Upper lobe of left lung (tissue), 6 donors: ENCODE data around the gene DENND5A. TPM values are rescaled to one million over a fixed set of nuclear protein-coding genes. Genes with fewer than 3 reads are reported as not detected.

Experiments used
- ATAC-seq, 2 donors: fragments of 200-7000 bp; cut with Tn5 transposase; one replicate each; pipeline ENCODE4 v1.9.1; 2022; ENCODE audit warnings: mild to moderate bottlenecking in 2 of 2, moderate library complexity in 2 of 2; ENCODE audit not compliant: low FRiP score in 2 of 2
- DNase-seq, 2 donors: peaks; one replicate each; pipeline ENCODE4 v3.0.0-alpha.2; 2019 to 2020
- H3K27ac ChIP-seq, 4 donors: fragments of 200-600 bp; sonication (generic); one replicate each; pipeline ENCODE4 v1.5.1; 2016 to 2019
- H3K27me3 ChIP-seq, 4 donors: fragments of 200-600 bp; sonication (generic); one replicate each; pipeline ENCODE4 v1.5.1; 2017 to 2019
- H3K36me3 ChIP-seq, 4 donors: fragments of 200-600 bp; sonication (generic); one replicate each; pipeline ENCODE4 v1.5.1; 2016 to 2019
- H3K4me1 ChIP-seq, 4 donors: fragments of 200-600 bp; sonication (generic); one replicate each; pipeline ENCODE4 v1.5.1; 2018 to 2019
- H3K4me3 ChIP-seq, 4 donors: fragments of 200-600 bp; sonication (generic); one replicate each; pipeline ENCODE4 v1.5.1; 2017 to 2019; ENCODE audit warnings: mild to moderate bottlenecking in 2 of 4, moderate library complexity in 1 of 4
- H3K9me3 ChIP-seq, 4 donors: fragments of 200-600 bp; sonication (generic); one replicate each; pipeline ENCODE4 v1.5.1; 2018 to 2019
- CTCF ChIP-seq, 6 experiments: fragments of 450-650 bp in 4 of 6; fragments of 200-600 bp in 2 of 6; sonication (generic) in 2 of 6; IDR thresholded peaks; one replicate each; pipeline ENCODE4 v1.5.1; 2016 to 2019; ENCODE audit warnings: antibody characterized with exemption in 6 of 6
- EP300 ChIP-seq, 4 donors: sonication (generic); formaldehyde crosslinking; IDR thresholded peaks; one replicate each; pipeline ENCODE4 v1.5.1; 2017; ENCODE audit warnings: antibody characterized with exemption in 4 of 4, control low read depth in 2 of 4
- POLR2A ChIP-seq, 4 donors: fragments of 450-650 bp; IDR thresholded peaks; one replicate each; pipeline ENCODE4 v1.5.1; 2016 to 2017; ENCODE audit warnings: antibody characterized with exemption in 4 of 4, mild to moderate bottlenecking in 2 of 4
- POLR2AphosphoS5 ChIP-seq, 2 donors: sonication (generic); formaldehyde crosslinking; IDR thresholded peaks; one replicate each; pipeline ENCODE4 v1.5.1; 2017; ENCODE audit warnings: antibody characterized with exemption in 2 of 2
- WGBS, 2 donors: methylation state at CpG; one replicate each; pipeline ENCODE4 v1.1.5; 2017 to 2018; 5-methylcytosine and 5-hydroxymethylcytosine counted together
- total RNA-seq, 6 donors: library from RNA; depleted of rRNA in 4 of 6; stranded (reverse); fragments of >200 nt in 4 of 6; gene quantifications; one replicate each; pipeline versions ENCODE4 v1.1.0 to v1.2.1, GENCODE V29; 2016 to 2021
- donor health status: DM: no; HTN: no; CAD: no; lungs with moderate emphysema.
- donor health status: DM: no; HTN: yes; CAD: no; lungs with severe emphysema.

DENND5A gene
- total RNA-seq, 6 donors from 2014 or later = 84.4 to 159 (median 98.8) TPM

GRCh38 chr11:9280655-9281301 is 15.6 kb upstream of the DENND5A start:
- DNase-seq = no peak

DNA sequence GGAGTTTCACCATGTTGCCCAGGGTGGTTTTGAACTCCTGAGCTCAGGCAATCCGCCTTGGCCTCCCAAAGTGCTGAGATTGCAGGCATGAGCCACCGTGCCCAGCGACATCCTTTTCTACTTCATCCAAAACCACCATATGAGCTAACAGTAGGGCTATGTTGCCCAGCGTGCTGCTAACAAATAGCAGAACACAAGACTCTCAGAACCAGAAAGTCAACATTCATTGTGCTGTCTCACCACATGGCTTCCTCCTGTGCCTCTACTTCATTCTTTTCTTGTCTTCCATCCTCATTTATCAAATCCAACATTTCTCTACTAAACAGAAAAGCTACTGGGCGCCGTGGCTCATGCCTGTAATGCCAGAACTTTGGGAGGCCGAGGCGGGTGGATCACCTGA is 12.0 kb upstream of the DENND5A start:
- no peak for DNase-seq
- no peak for ATAC-seq
- Histone ChIP-seq H3K36me3 (peaks cover 0 to 12% (median 2%) of the 10 kb centered on the region in 4 donors), H3K4me3 (no peak overlapping the region), H3K4me1 (peaks cover 5 to 20% (median 6%) of the 10 kb centered on the region in 4 donors), H3K27me3 (no peaks in the 10 kb centered on the region), H3K9me3 (no peaks in the 10 kb centered on the region), H3K27ac (no peak overlapping the region)
- TF ChIP-seq POLR2A (IDR thresholded peaks at IDR 0.05) = no peak
- no peak for TF ChIP-seq CTCF (IDR thresholded peaks at IDR 0.05)
- TF ChIP-seq POLR2AphosphoS5 (IDR thresholded peaks at IDR 0.05) = no peak
- 93 to 97% methylated on average over 8 of the region's 8 CpGs for WGBS, 2 donors

More at GRCh38 chr11:9280655-9281301, 15.6 kb upstream of the DENND5A start:
- H3K36me3 ChIP-seq = peaks cover 0 to 26% (median 5%) of the 10 kb centered on the region in 4 donors
- H3K27ac ChIP-seq = no peak overlapping the region
- H3K9me3 ChIP-seq = no peaks in the 10 kb centered on the region
- H3K4me1 ChIP-seq = peaks cover 0 to 8% (median 2%) of the 10 kb centered on the region in 4 donors
- H3K27me3 ChIP-seq = no peaks in the 10 kb centered on the region
- TF ChIP-seq POLR2A (IDR thresholded peaks at IDR 0.05) = no peak
- TF ChIP-seq EP300 (IDR thresholded peaks at IDR 0.05) = no peak
- TF ChIP-seq POLR2AphosphoS5 (IDR thresholded peaks at IDR 0.05) = no peak
- no peak for TF ChIP-seq CTCF (IDR thresholded peaks at IDR 0.05)
- WGBS, 2 donors = 51 to 52% methylated on average over 4 of the region's 4 CpGs
- no peak overlapping the region for H3K4me3 ChIP-seq
- no peak for ATAC-seq

DNA sequence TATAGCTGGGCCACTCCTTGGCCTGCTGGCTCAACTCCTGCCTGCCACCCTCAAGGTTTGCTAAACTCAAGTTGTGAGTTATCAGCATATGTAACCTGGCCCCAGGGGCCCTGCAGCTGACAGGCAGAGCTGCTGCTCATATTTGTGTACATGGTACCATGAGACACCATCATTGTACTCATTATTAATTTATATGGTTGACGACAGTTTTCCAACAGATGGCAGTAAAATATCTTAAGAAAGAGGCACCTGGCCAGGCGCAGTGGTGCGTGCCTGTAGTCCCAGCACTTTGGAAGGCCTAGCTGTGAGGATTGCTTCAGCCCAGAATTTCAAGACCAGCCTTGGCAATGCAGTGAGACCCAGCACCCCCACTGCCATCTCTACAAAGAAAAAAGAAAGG is 11.4 kb upstream of the DENND5A start:
- 93 to 95% methylated on average over 3 of the region's 3 CpGs for WGBS, 2 donors

DNA sequence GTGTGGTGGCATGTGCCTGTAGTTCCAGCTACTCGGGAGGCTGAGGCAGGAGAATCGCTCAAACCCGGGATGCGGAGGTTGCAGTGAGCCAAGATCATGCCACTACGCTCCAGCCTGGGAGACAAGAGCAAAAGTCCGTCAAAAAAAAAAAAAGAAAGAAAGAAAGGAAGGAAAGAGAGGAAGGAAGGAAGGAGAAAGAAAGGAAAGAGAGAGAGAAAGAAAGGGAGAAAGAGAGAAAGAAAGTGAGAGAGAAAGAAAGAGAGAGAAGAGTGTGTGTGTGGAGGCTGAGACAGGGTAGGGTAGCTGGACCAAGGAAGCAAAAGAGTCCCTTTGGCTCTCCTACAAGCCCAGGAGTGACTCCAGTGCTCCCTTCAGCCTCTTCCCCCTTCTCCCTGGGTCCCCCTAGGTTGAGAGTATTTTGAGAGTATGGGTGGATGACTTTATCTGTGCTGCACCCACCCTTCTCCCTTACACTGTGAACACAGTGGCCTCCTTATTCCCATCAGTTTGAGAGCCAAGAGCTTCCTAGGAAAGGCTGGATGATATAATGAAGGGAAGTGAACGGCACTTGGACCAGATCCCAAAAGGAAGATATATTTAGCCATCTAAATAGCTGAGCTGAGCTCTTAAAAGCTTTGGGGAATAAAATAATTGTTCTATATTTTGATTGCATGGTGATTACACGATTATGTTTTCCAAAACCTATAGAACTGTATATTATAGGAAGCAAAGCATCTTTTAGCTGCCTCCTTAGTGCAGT is 9.5 kb upstream of the DENND5A start:
- H3K27me3 ChIP-seq = no peaks in the 10 kb centered on the region
- no peak for DNase-seq
- WGBS, 2 donors = 75 to 77% methylated on average over 8 of the region's 8 CpGs
- peak in 1 of 2 donors; percentile 12 for ATAC-seq
- H3K4me1 ChIP-seq = peaks cover 0 to 12% (median 6%) of the 10 kb centered on the region in 4 donors
- peak overlapping the region in 2 of 4 donors; percentile 9 to 77 for H3K27ac ChIP-seq
- TF ChIP-seq EP300 (IDR thresholded peaks at IDR 0.05) (no peak), POLR2A (IDR thresholded peaks at IDR 0.05) (no peak), CTCF (IDR thresholded peaks at IDR 0.05) (no peak), POLR2AphosphoS5 (IDR thresholded peaks at IDR 0.05) (no peak)
- H3K36me3 ChIP-seq = peaks cover 0 to 3% (median 0%) of the 10 kb centered on the region in 4 donors
- H3K4me3 ChIP-seq = no peak overlapping the region
- no peaks in the 10 kb centered on the region for H3K9me3 ChIP-seq

More for the DNA sequence above, 11.4 kb upstream of the DENND5A start:
- no peak for ATAC-seq
- no peak overlapping the region for H3K27ac ChIP-seq
- H3K9me3 ChIP-seq = no peaks in the 10 kb centered on the region
- no peaks in the 10 kb centered on the region for H3K27me3 ChIP-seq
- DNase-seq = no peak
- no peak overlapping the region for H3K4me3 ChIP-seq
- H3K36me3 ChIP-seq = peaks cover 0 to 9% (median 2%) of the 10 kb centered on the region in 4 donors
- peaks cover 5 to 20% (median 6%) of the 10 kb centered on the region in 4 donors for H3K4me1 ChIP-seq
- TF ChIP-seq CTCF (IDR thresholded peaks at IDR 0.05) (no peak), POLR2A (IDR thresholded peaks at IDR 0.05) (no peak), POLR2AphosphoS5 (IDR thresholded peaks at IDR 0.05) (no peak), EP300 (IDR thresholded peaks at IDR 0.05) (no peak)
